Suprapubic skin (tissue), 3 donors: ENCODE measurements around the gene PIP5K1C.

ENCODE experiments used
- POLR2AphosphoS5 ChIP-seq, 3 donors: sonication (generic); formaldehyde crosslinking; IDR thresholded peaks; one replicate each; pipeline ENCODE4 v1.6.1; 2017; ENCODE audit warnings: antibody characterized with exemption in 3 of 3
- TF ChIP-seq, protein P1 (sequence below), 2 donors: fragments of 200-600 bp in 1 of 2; fragments of 450-650 bp in 1 of 2; sonication (generic) in 1 of 2; IDR thresholded peaks; one replicate each; pipeline ENCODE4 v1.5.1; 2016 to 2019; ENCODE audit warnings: antibody characterized with exemption in 2 of 2, mild to moderate bottlenecking in 1 of 2, moderate library complexity in 1 of 2

DNA sequence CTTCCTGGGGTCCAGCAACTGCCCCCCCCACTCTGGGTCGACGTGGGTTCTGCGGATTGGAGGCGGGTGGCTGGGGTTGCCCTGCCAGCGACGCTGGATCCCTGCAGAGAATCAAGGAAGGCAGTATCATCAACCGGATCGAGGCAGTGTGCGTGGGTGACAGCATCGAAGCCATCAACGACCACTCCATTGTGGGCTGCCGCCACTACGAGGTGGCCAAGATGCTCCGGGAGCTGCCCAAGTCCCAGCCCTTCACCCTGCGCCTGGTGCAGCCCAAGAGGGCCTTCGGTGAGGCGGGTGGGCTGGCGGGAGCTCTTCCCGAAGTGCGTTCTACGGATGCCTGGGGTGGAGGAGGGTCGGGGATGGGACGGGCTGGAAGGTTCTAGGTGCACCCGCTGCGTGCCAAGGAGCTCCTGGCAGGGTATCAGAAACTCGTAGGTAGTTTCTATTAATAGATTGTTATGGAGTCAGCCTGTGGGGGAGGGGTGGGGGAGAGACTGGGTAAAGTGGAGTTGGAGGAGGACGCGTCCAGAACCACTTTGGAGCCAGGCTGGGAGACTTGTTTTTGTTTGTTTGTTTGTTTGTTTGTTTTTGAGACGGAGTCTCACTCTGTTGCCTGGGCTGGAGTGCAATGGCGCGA is 113.4 kb downstream of the PIP5K1C start:
- TF ChIP-seq, protein P1, sequence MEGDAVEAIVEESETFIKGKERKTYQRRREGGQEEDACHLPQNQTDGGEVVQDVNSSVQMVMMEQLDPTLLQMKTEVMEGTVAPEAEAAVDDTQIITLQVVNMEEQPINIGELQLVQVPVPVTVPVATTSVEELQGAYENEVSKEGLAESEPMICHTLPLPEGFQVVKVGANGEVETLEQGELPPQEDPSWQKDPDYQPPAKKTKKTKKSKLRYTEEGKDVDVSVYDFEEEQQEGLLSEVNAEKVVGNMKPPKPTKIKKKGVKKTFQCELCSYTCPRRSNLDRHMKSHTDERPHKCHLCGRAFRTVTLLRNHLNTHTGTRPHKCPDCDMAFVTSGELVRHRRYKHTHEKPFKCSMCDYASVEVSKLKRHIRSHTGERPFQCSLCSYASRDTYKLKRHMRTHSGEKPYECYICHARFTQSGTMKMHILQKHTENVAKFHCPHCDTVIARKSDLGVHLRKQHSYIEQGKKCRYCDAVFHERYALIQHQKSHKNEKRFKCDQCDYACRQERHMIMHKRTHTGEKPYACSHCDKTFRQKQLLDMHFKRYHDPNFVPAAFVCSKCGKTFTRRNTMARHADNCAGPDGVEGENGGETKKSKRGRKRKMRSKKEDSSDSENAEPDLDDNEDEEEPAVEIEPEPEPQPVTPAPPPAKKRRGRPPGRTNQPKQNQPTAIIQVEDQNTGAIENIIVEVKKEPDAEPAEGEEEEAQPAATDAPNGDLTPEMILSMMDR (IDR thresholded peaks at IDR 0.05): no peak
- no peak for TF ChIP-seq POLR2AphosphoS5 (IDR thresholded peaks at IDR 0.05)
